Erythroblast (primary cell): ENCODE results near the gene RAB27B.

Experiments used
- GATA1 ChIP-seq: IDR thresholded peaks from 2 replicates; pipeline ENCODE4 v1.6.1; 2011; ENCODE audit warnings: low read depth, mild to moderate bottlenecking, control low read depth, low read length, moderate library complexity
- POLR2A ChIP-seq: IDR thresholded peaks from 2 replicates; pipeline ENCODE4 v1.6.1; 2011; ENCODE audit warnings: mild to moderate bottlenecking, low read length

DNA sequence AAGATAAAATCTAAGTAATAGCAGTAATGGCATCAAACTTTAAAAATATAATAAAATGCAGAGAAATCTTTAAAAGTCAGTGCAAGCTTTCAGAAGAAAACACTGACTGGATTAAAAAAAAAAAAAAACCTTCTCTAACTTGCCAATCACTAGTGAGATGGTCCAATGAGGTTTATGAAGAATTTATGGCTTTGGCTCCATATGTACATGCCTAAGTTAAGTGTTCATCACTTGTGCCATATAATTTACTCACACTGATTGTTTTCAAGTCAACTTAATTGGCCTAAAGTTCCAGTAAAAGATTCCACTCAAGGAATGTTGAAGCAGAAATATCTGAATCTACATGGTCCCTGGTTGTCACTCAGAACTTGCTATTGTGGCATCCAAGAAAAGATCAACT lies 40.7 kb upstream of the RAB27B start:
- TF ChIP-seq POLR2A (no peak), GATA1 (no peak)
